ENCODE results near the gene PPIH. TPM values are rescaled to one million over a fixed set of nuclear protein-coding genes. Genes with fewer than 3 reads are reported as not detected.
"Not testable (repeated sequence)": the region's sequence is repeated elsewhere in the genome, so short reads cannot be mapped to it uniquely, and the experiment has no call there.

PPIH gene
- polyA plus RNA-seq, 3 donors: 28.1 to 31.0 (median 28.8) TPM

DNA sequence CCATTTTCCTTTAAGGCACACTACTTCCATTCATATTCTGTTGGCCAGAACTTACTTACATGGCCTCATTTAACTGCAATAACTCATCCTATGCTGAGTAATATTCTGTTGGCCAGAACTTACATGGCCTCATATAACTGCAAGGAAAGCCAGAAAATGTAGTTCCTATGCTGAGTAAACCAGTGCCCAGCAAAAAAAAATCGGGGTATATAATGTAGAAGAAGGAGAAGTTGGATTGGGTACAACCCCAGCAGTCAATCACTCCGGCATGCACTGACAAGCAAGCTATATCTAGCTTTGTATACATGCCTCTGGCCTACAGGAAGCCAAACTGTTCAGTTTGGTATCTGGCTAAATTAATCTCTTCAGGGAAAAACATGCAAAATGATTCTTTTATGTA lies 39.4 kb upstream of the PPIH start:
- 0% methylated on average over 1 of the region's 2 CpGs for WGBS (ENCODE audit: insufficient coverage)

DNA sequence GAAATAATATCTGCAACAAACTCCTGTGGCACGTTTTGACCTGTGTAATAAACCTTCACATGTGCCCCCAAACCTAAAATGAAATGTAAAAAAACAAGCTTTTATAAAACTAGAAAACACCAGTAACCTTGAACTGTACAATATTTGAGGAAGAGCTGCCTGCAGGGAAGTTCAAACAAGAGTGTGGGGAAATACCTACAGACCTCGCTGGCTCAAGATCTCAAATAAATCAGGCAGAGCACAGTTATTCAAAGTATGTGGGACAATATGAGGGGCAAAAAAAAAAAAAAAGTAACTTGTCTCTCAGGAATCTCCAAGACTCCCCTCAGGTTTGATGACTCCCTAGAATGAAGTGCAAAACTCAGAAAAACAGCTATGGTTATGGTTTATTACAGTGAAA lies 37.9 kb upstream of the PPIH start:
- Histone ChIP-seq H4K20me1 (ENCODE audit: insufficient read depth, low read length) (no peaks in the 10 kb centered on the region), H3K4me1 (ENCODE audit: control insufficient read depth in 1 of 2, insufficient read depth in 2 of 2, low read length in 2 of 2) (no peaks in the 10 kb centered on the region), H3K79me2 (ENCODE audit: insufficient read depth, low read length) (no peaks in the 10 kb centered on the region), H3K4me3 (replicated peaks in 1 of 3; ENCODE audit: low read depth in 2 of 3, low read length in 3 of 3) (no peak overlapping the region), H3K9ac (ENCODE audit: insufficient read depth, low read length, poor library complexity, severe bottlenecking) (no peak overlapping the region), H3K36me3 (replicated peaks in 1 of 2; ENCODE audit: control insufficient read depth in 1 of 2, insufficient read depth in 2 of 2, low read length in 2 of 2) (no peaks in the 10 kb centered on the region), H3K27me3 (ENCODE audit: control insufficient read depth in 2 of 2, insufficient read depth in 2 of 2, low read length in 2 of 2) (no peaks in the 10 kb centered on the region), H3K27ac (ENCODE audit: low read depth in 1 of 2, low read length in 2 of 2) (no peak overlapping the region), H3K9me3 (replicated peaks in 1 of 2; ENCODE audit: control insufficient read depth in 1 of 2, insufficient read depth in 1 of 2, low read length in 2 of 2) (no peaks in the 10 kb centered on the region), H2AFZ (ENCODE audit: insufficient read depth, low read depth, low read length, poor library complexity, severe bottlenecking) (no peak overlapping the region), H3K4me2 (replicated peaks; ENCODE audit: extremely low read depth, low read length, poor library complexity, severe bottlenecking) (no peak overlapping the region)
- no peak for TF ChIP-seq CTCF (IDR thresholded peaks at IDR 0.05)
- DNase-seq: no peak
- Mint-ChIP-seq H3K4me3 (no peak overlapping the region), H3K27me3 (ENCODE audit: low read depth in 3 of 3) (peaks cover 0 to 5% (median 0%) of the 10 kb centered on the region in 3 donors), H3K27ac (no peak overlapping the region), H3K36me3 (no peaks in the 10 kb centered on the region), H3K4me1 (no peaks in the 10 kb centered on the region), H3K9me3 (peaks cover 0 to 9% (median 2%) of the 10 kb centered on the region in 7 donors)
- no CpG with 5 or more reads among the region's 2 CpGs for WGBS (ENCODE audit: insufficient coverage)
- intact Hi-C loops (cut with micrococcal nuclease): no loop called here

More for the DNA sequence above, 39.4 kb upstream of the PPIH start:
- Mint-ChIP-seq H3K4me1 (no peaks in the 10 kb centered on the region), H3K36me3 (no peaks in the 10 kb centered on the region), H3K27me3 (ENCODE audit: low read depth in 3 of 3) (peaks cover 0 to 5% (median 0%) of the 10 kb centered on the region in 3 donors), H3K9me3 (peaks cover 0 to 4% (median 3%) of the 10 kb centered on the region in 7 donors), H3K27ac (no peak overlapping the region), H3K4me3 (no peak overlapping the region)
- Histone ChIP-seq H3K27ac (ENCODE audit: low read depth in 1 of 2, low read length in 2 of 2) (no peak overlapping the region), H3K9me3 (replicated peaks in 1 of 2; ENCODE audit: control insufficient read depth in 1 of 2, insufficient read depth in 1 of 2, low read length in 2 of 2) (no peaks in the 10 kb centered on the region), H3K9ac (ENCODE audit: insufficient read depth, low read length, poor library complexity, severe bottlenecking) (no peak overlapping the region), H3K4me3 (replicated peaks in 1 of 3; ENCODE audit: low read depth in 2 of 3, low read length in 3 of 3) (no peak overlapping the region), H3K79me2 (ENCODE audit: insufficient read depth, low read length) (no peaks in the 10 kb centered on the region), H2AFZ (ENCODE audit: insufficient read depth, low read depth, low read length, poor library complexity, severe bottlenecking) (no peak overlapping the region), H3K4me2 (replicated peaks; ENCODE audit: extremely low read depth, low read length, poor library complexity, severe bottlenecking) (no peak overlapping the region), H3K4me1 (ENCODE audit: control insufficient read depth in 1 of 2, insufficient read depth in 2 of 2, low read length in 2 of 2) (no peaks in the 10 kb centered on the region), H3K36me3 (replicated peaks in 1 of 2; ENCODE audit: control insufficient read depth in 1 of 2, insufficient read depth in 2 of 2, low read length in 2 of 2) (no peaks in the 10 kb centered on the region), H3K27me3 (ENCODE audit: control insufficient read depth in 2 of 2, insufficient read depth in 2 of 2, low read length in 2 of 2) (no peaks in the 10 kb centered on the region), H4K20me1 (ENCODE audit: insufficient read depth, low read length) (no peaks in the 10 kb centered on the region)
- no peak for DNase-seq
- intact Hi-C loops (cut with micrococcal nuclease): no loop called here
- no peak for TF ChIP-seq CTCF (IDR thresholded peaks at IDR 0.05)

DNA sequence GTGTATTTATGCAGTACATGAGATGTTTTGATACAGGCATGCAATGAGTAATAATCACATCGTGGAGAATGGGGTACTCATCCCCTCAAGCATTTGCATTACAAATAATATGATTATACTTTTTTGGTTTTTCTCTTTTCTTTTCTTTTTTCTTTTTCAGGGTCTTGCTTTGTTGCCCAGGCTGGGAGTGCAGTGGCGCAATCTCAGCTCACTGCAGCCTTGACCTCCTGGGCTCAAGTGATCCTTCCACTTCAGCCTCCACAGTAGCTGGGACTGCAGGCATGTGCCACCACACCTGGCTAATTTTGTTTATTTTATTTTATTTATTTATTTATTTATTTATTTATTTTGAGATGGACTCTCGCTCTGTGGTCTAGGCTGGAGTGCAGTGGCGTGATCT lies 37.0 kb upstream of the PPIH start:
- H3K27ac ChIP-seq (ENCODE audit: low read depth in 1 of 2, low read length in 2 of 2); H3K4me3 Mint-ChIP-seq; H3K4me1 Mint-ChIP-seq; H2AFZ ChIP-seq (ENCODE audit: insufficient read depth, low read depth, low read length, poor library complexity, severe bottlenecking); H3K9ac ChIP-seq (ENCODE audit: insufficient read depth, low read length, poor library complexity, severe bottlenecking); H3K4me2 ChIP-seq (replicated peaks; ENCODE audit: extremely low read depth, low read length, poor library complexity, severe bottlenecking); DNase-seq; H3K27me3 Mint-ChIP-seq (ENCODE audit: low read depth in 3 of 3); H3K27ac Mint-ChIP-seq; H3K4me1 ChIP-seq (ENCODE audit: control insufficient read depth in 1 of 2, insufficient read depth in 2 of 2, low read length in 2 of 2); H3K27me3 ChIP-seq (ENCODE audit: control insufficient read depth in 2 of 2, insufficient read depth in 2 of 2, low read length in 2 of 2); H4K20me1 ChIP-seq (ENCODE audit: insufficient read depth, low read length); H3K9me3 ChIP-seq (replicated peaks in 1 of 2; ENCODE audit: control insufficient read depth in 1 of 2, insufficient read depth in 1 of 2, low read length in 2 of 2); H3K79me2 ChIP-seq (ENCODE audit: insufficient read depth, low read length); intact Hi-C loops (cut with micrococcal nuclease); H3K4me3 ChIP-seq (replicated peaks in 1 of 3; ENCODE audit: low read depth in 2 of 3, low read length in 3 of 3); H3K36me3 ChIP-seq (replicated peaks in 1 of 2; ENCODE audit: control insufficient read depth in 1 of 2, insufficient read depth in 2 of 2, low read length in 2 of 2); H3K36me3 Mint-ChIP-seq: not testable (repeated sequence)
- 100% methylated on average over 1 of the region's 4 CpGs for WGBS (ENCODE audit: insufficient coverage)
- peaks cover 0 to 12% (median 0%) of the 10 kb centered on the region in 7 donors for H3K9me3 Mint-ChIP-seq

All from CD14-positive monocyte (primary cell).